Erythroblast (primary cell): ENCODE results near the gene BPTF.
A peak's percentile ranks its signal among the peaks of the same experiment; 100 is the strongest.
"Not testable (repeated sequence)": the region's sequence is repeated elsewhere in the genome, so short reads cannot be mapped to it uniquely, and the experiment has no call there.

Experiments used
- DNase-seq, 2 experiments: peaks; one replicate each; lab custom pipeline; 2025; lab: John Stamatoyannopoulos, UW
- GATA1 ChIP-seq: IDR thresholded peaks from 2 replicates; pipeline ENCODE4 v1.6.1; 2011; ENCODE audit warnings: low read depth, mild to moderate bottlenecking, control low read depth, low read length, moderate library complexity
- POLR2A ChIP-seq: IDR thresholded peaks from 2 replicates; pipeline ENCODE4 v1.6.1; 2011; ENCODE audit warnings: mild to moderate bottlenecking, low read length

Gene BPTF

GRCh38 chr17:67850991-67851631 lies 25.8 kb downstream of the BPTF start:
- no peak for TF ChIP-seq GATA1
- TF ChIP-seq POLR2A = no peak
- no peak for DNase-seq

DNA sequence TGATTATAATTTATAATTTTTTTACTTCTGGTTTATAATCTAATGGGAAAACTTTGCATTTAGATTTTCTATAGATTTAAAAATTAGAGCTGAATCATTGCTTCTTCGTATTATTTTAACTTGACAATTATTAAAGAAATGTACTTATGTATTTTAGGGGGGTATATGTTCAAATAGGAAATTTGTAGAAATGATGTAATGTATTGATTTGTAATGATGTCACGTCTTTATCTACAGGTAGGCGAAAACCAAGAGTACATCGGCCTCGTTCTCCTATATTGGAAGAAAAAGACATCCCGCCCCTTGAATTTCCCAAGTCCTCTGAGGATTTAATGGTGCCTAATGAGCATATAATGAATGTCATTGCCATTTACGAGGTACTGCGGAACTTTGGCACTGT lies 28.4 kb downstream of the BPTF start:
- DNase-seq = no peak
- TF ChIP-seq GATA1 (no peak), POLR2A (no peak)

DNA sequence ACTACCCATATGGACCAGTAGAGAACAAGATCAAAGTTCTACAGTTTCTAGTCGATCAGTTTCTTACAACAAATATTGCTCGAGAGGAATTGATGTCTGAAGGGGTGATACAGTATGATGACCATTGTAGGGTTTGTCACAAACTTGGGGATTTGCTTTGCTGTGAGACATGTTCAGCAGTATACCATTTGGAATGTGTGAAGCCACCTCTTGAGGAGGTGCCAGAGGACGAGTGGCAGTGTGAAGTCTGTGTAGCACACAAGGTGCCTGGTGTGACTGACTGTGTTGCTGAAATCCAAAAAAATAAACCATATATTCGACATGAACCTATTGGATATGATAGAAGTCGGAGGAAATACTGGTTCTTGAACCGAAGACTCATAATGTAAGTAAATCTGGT lies 29.1 kb downstream of the BPTF start:
- no peak for DNase-seq
- TF ChIP-seq GATA1 (no peak), POLR2A (no peak)

DNA sequence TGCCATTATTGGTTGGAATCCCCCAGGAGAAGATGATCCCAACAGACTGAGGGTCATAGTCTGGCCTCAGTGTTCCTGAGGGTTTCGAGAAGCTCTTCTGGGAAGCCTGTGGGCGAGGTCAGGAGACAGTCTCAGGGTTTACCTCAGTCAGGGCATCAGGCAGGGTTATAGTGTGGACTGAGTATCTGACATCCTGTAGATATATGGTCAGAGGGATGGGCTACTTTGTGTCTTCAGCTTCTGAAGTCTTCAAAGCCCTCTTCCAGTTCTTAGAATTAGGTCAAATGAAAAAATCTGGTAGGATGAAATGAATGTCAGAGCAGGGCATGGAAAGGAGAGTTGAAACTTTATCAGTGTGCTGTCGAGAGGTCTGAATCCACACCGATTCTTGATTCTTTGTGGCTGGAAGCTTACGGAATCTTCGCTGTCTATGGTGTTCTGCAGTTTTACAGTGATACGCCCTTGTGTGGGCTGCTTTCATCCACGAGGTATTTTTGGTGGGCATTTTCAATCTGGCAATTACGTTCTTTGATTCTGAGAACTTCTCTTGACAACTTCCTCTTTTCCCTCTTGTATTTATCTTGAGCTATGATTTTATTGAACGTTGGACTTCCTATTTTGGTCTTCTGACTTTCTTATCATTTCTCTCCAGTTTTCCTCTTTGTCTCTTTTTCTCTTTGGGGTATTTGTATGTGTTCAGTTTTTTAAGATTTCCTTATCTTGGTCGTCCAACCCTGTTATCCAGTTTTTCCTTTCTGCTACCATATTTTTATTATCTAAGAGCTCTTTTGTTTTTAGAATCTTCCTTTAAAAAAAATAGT lies 30.4 kb downstream of the BPTF start:
- TF ChIP-seq GATA1 (no peak), POLR2A (no peak)
- peak in 1 of 2 experiments; percentile 38 for DNase-seq

DNA sequence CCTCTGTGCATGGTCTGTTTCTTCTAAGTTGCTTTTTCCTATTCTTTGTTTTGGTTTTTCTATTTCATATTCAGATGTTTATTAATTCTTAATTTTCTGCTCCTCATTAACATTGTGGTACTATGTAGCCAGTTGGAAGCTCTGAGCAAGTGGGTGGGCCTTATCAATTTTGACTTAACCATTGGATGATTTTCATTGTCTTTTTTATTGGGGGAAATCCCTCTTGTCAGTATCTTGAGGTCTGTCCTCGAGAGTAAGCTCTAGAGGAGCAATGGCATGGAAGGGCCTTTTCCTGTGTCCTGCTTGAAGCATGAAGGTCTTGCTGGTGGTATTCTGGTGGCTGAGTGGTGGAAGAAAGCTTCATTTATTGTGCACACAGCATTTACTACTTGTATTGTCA lies 31.1 kb downstream of the BPTF start:
- not testable (repeated sequence) for DNase-seq

- no peak for TF ChIP-seq GATA1
- no peak for TF ChIP-seq POLR2A
- DNase-seq = peak; percentile 19 to 43
Observed at GRCh38 chr17:67862614-67863217, 37.4 kb downstream of the BPTF start.

GRCh38 chr17:67863624-67864247 lies 38.4 kb downstream of the BPTF start:
- DNase-seq = no peak
- no peak for TF ChIP-seq GATA1

DNA sequence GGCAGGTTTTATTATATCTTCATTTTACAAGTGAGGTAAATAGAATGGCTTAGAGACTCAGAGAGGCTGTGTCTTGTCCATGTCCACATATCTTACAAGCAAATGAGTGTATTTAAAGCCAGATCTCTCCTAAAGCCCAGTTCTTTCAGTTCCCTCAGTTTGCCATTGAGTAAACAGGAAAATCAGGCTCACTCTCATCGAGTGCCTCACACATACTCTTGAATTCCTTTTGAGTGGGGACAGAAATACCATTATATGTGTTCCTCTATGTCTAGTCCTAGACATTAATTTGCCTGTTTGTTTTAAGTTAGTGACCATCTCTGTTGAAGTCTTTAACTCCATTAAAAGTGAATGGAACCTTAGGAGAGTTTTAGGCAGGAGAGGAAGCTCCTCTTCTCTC lies 40.1 kb downstream of the BPTF start:
- DNase-seq = no peak
- no peak for TF ChIP-seq GATA1
- TF ChIP-seq POLR2A = no peak

DNA sequence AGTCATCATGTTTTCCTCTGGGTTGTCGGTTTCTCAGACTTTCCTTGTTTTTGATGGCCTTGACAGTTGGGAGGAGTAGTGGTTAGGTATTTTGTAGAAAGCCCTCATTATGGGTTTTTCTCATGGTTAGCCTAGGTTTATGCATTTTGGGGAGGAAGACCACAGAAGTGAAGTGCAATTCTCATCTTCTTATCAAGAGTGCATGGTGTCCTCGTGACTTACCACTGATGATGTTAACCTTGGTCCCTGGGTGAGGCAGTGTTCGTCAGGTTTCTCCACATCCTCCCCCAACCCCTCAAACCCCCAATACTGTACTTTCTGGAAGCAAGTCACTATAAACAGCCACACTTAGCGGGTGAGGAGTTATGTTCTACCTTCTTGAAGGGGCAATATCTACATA lies 42.3 kb downstream of the BPTF start:
- TF ChIP-seq POLR2A = no peak
- no peak for TF ChIP-seq GATA1
- DNase-seq = no peak

- no peak for DNase-seq
- no peak for TF ChIP-seq POLR2A
- no peak for TF ChIP-seq GATA1
Observed at GRCh38 chr17:67868176-67868575, 42.9 kb downstream of the BPTF start.

DNA sequence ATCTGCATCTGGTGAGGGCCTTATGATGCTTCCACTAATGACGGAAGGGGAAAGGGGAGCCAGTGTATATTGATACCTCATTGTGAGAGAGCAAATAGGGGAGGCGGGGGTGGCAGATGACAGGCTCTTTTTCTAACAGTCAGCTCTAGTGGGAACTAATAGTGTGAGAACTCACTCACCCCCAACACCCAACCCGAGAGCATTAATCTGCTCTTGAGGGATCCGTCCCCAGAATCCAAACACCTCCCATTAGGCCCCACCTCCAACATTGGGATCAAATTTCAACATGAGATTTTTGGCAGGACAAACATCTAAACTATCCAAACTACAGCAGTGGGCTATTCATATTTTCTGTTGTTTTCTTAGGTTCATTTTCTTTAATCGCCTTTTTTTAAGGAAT lies 54.4 kb downstream of the BPTF start:
- no peak for DNase-seq
- TF ChIP-seq POLR2A (no peak), GATA1 (no peak)

DNA sequence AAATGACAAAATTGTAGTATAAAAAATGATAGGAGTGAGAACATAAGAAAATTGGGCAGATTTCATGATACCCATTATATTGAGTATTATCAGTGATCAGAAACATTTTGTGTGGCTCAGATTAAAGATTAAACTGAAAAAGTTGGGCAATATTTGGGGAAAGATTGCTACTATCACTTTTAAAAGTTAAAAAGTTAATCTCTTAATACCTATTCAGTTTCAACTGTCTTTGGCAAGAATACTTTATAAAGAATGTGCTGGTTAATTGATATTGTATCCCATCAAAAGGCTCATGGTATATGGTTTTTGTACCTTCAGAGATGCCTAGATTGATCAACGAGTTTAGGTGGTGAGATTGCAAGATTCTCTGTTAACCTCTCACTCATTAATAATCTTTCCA lies 55.8 kb downstream of the BPTF start:
- no peak for TF ChIP-seq POLR2A
- no peak for TF ChIP-seq GATA1
- no peak for DNase-seq

DNA sequence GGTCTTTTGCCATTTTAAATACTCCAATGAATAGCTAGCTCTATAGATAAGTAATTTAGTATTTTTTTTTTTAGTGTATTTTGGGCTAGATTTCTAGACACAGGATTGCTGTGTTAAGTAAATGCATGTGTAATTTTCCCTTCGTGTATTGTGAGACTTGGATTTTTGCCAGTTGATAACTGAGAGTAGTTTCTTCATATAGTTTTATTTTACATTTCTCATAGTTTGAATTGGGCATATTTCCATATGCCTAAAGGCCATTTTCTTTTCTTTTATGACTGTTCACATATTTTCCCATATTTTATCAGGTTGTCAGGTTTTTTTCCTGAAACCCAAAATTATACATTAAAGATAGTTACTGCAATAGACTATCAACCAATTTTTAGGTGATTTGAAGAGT lies 59.4 kb downstream of the BPTF start:
- TF ChIP-seq POLR2A = no peak
- TF ChIP-seq GATA1 = no peak
- no peak for DNase-seq

- DNase-seq = peak in 1 of 2 experiments; percentile 9
- TF ChIP-seq GATA1 = no peak
- no peak for TF ChIP-seq POLR2A
Observed at GRCh38 chr17:67891481-67892119, 66.3 kb downstream of the BPTF start.
